HG02678 (cell line): ENCODE results near the gene USP33.
A peak's percentile ranks its signal among the peaks of the same experiment; 100 is the strongest.
"Not testable (repeated sequence)": the region's sequence is repeated elsewhere in the genome, so short reads cannot be mapped to it uniquely, and the experiment has no call there.

ENCODE experiments used
- ATAC-seq: cut with Tn5 transposase; IDR thresholded peaks from one replicate; pipeline ENCODE4 v1.9.1; 2021; ENCODE audit warnings: mild to moderate bottlenecking, moderate library complexity; ENCODE audit not compliant: unreplicated experiment

Gene USP33

GRCh38 chr1:77741316-77741715 is 18.3 kb downstream of the USP33 start:
- ATAC-seq = no peak

GRCh38 chr1:77739235-77739634 is 20.4 kb downstream of the USP33 start:
- ATAC-seq = no peak

- no peak for ATAC-seq
Observed at GRCh38 chr1:77732090-77732489, 27.6 kb downstream of the USP33 start.

GRCh38 chr1:77725706-77726105 is 33.9 kb downstream of the USP33 start:
- no peak for ATAC-seq

- ATAC-seq = no peak
Observed at GRCh38 chr1:77718181-77718580, 41.5 kb downstream of the USP33 start.

GRCh38 chr1:77716065-77716464 is 43.6 kb downstream of the USP33 start:
- ATAC-seq = no peak

GRCh38 chr1:77709727-77710126 is 49.9 kb downstream of the USP33 start:
- no peak for ATAC-seq

- ATAC-seq = no peak
Observed at GRCh38 chr1:77706321-77706720, 53.3 kb downstream of the USP33 start.

GRCh38 chr1:77704736-77705135 is 54.9 kb downstream of the USP33 start:
- no peak for ATAC-seq

GRCh38 chr1:77699673-77700072 is 60.0 kb downstream of the USP33 start:
- ATAC-seq = not testable (repeated sequence)

GRCh38 chr1:77697441-77697840 is 62.2 kb downstream of the USP33 start:
- no peak for ATAC-seq

GRCh38 chr1:77688939-77689338 is 70.7 kb downstream of the USP33 start:
- ATAC-seq = no peak

GRCh38 chr1:77687519-77687906 is 72.1 kb downstream of the USP33 start:
- ATAC-seq = no peak

- ATAC-seq = no peak
Observed at GRCh38 chr1:77686796-77687518, 72.7 kb downstream of the USP33 start.

GRCh38 chr1:77683160-77684148 is 76.2 kb downstream of the USP33 start:
- peak; percentile 78 for ATAC-seq

GRCh38 chr1:77682460-77683159 is 77.0 kb downstream of the USP33 start, which contains the start of gene ZZZ3:
TSS of gene ZZZ3 (minus strand) at chr1:77682658. CDS start at chr1:77633354, 49,304 bp downstream.
- ATAC-seq = peak; percentile 69

GRCh38 chr1:77680173-77680572 is 79.5 kb downstream of the USP33 start:
- ATAC-seq = no peak

- no peak for ATAC-seq
Observed at GRCh38 chr1:77678660-77679610, 80.7 kb downstream of the USP33 start.

- not testable (repeated sequence) for ATAC-seq
Observed at GRCh38 chr1:77674807-77675206, 84.8 kb downstream of the USP33 start.
